ENCODE results near the gene SRCAP. TPM values are rescaled to one million over a fixed set of nuclear protein-coding genes. Genes with fewer than 3 reads are reported as not detected.
A peak's percentile ranks its signal among the peaks of the same experiment; 100 is the strongest.

SRCAP gene
- total RNA-seq, 1 experiment from 2014 or later = 116 TPM

DNA sequence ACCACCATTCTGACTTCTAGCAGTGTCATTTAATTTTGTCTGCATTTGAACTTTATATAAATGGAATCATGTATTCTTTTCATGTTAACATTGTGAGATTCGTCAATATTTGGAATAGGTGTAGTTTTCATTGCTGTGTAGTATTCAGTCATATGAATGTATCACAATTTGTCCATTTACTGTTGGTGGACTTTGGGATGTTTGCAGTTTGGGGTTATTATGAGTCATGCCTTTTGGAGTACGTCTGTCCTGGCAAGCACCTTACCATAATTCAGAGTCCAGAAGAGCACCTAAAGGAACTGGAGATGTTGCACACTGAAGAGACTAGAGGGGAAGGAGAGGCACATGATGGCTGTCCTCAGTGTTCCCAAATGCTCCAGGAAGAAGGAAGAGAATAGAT lies 46.1 kb downstream of the SRCAP start:
- ChIA-PET CTCF (interaction anchor here (0.6 kb wide), 1 partner anchor 91 kb away, joined by 5 read pairs; no protein-coding TSS in a partner anchor), POLR2A (ENCODE audit: unreplicated experiment) (interaction anchor here (0.7 kb wide), 1 partner anchor 40 kb away, joined by 4 read pairs; no protein-coding TSS in a partner anchor)
- H3K79me2 ChIP-seq (ENCODE audit: low read depth) = peaks cover 36% of the 10 kb centered on the region
- BruUV-seq (replicated peaks) = no TSS peak
- no peak for DNase-seq
- H3K36me3 ChIP-seq (ENCODE audit: low read depth) = peaks cover 37% of the 10 kb centered on the region
- no peak overlapping the region for H2AFZ ChIP-seq
- no peak overlapping the region for H3K4me3 ChIP-seq
- H3K9me3 ChIP-seq (ENCODE audit: insufficient read depth, low read depth) = no peaks in the 10 kb centered on the region
- H3K4me2 ChIP-seq = no peak overlapping the region
- H3K27ac ChIP-seq = 0 out of 2 replicates have a peak overlapping the region, but pooled peaks have one; percentile 3
- intact Hi-C loops (cut with micrococcal nuclease; ENCODE audit: unreplicated experiment) = no loop called here
- H3F3A ChIP-seq (ENCODE audit: insufficient read depth, low read depth) = peaks cover 68% of the 10 kb centered on the region
- H3K4me1 ChIP-seq (replicated peaks; ENCODE audit: insufficient read depth) = peaks cover 33% of the 10 kb centered on the region
- H3K27me3 ChIP-seq (ENCODE audit: insufficient read depth, low read depth) = no peaks in the 10 kb centered on the region
- TF ChIP-seq, protein P1, sequence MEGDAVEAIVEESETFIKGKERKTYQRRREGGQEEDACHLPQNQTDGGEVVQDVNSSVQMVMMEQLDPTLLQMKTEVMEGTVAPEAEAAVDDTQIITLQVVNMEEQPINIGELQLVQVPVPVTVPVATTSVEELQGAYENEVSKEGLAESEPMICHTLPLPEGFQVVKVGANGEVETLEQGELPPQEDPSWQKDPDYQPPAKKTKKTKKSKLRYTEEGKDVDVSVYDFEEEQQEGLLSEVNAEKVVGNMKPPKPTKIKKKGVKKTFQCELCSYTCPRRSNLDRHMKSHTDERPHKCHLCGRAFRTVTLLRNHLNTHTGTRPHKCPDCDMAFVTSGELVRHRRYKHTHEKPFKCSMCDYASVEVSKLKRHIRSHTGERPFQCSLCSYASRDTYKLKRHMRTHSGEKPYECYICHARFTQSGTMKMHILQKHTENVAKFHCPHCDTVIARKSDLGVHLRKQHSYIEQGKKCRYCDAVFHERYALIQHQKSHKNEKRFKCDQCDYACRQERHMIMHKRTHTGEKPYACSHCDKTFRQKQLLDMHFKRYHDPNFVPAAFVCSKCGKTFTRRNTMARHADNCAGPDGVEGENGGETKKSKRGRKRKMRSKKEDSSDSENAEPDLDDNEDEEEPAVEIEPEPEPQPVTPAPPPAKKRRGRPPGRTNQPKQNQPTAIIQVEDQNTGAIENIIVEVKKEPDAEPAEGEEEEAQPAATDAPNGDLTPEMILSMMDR (conservative IDR thresholded peaks at IDR 0.05) = no peak
- TF ChIP-seq EZH2 (IDR thresholded peaks at IDR 0.05; ENCODE audit: low read depth) = no peak
- H4K20me1 ChIP-seq (ENCODE audit: insufficient read depth) = 0 out of 2 replicates have a peak, but pooled peaks cover 13% of the 10 kb centered on the region
- no peaks in the 10 kb centered on the region for H3K9me2 ChIP-seq (ENCODE audit: insufficient read depth)

DNA sequence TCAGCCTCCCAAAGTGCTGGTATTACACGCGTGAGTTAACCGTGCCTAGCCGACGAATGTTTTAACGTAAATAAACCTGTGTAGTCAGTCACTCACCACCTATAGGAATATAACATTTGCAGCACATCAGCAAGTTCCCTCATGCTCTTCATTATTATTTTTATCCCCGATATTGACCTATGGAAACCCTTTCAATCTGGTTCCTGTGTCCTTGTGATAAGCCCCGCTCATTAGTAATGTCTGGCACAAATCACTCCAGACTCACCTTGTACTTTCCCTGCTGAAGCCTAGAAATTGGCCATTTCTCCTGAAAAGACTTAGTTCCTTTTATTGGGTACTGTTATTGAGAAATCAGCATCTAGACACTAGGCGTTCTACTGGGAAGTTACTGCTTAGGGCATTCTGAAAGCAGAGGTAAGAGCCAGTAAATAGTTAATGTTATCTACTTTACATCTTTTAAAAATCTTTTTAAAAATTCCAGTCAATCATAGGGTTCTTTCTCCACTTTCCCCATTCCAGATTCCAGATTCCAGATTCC lies 47.7 kb downstream of the SRCAP start:
- TF ChIP-seq EZH2 (IDR thresholded peaks at IDR 0.05; ENCODE audit: low read depth) = no peak
- TF ChIP-seq, protein P1 (conservative IDR thresholded peaks at IDR 0.05) = no peak
- no peaks in the 10 kb centered on the region for H3K9me3 ChIP-seq (ENCODE audit: insufficient read depth, low read depth)
- no TSS peak for BruUV-seq (replicated peaks)
- H3F3A ChIP-seq (ENCODE audit: insufficient read depth, low read depth) = peaks cover 56% of the 10 kb centered on the region
- peaks cover 36% of the 10 kb centered on the region for H3K79me2 ChIP-seq (ENCODE audit: low read depth)
- no peak overlapping the region for H3K4me3 ChIP-seq
- H3K27ac ChIP-seq = peak overlapping the region; percentile 53; the same call in 1 of the 2 replicates
- no peak overlapping the region for H2AFZ ChIP-seq
- 0 out of 2 replicates have a peak, but pooled peaks cover 12% of the 10 kb centered on the region for H4K20me1 ChIP-seq (ENCODE audit: insufficient read depth)
- peaks cover 42% of the 10 kb centered on the region for H3K36me3 ChIP-seq (ENCODE audit: low read depth)
- intact Hi-C loops (cut with micrococcal nuclease; ENCODE audit: unreplicated experiment) = no loop called here
- peaks cover 22% of the 10 kb centered on the region for H3K4me1 ChIP-seq (replicated peaks; ENCODE audit: insufficient read depth)
- H3K9me2 ChIP-seq (ENCODE audit: insufficient read depth) = no peaks in the 10 kb centered on the region
- no peaks in the 10 kb centered on the region for H3K27me3 ChIP-seq (ENCODE audit: insufficient read depth, low read depth)
- CTCF ChIA-PET = no interaction called here
- peak overlapping the region; percentile 75; the same call in 1 of the 2 replicates for H3K4me2 ChIP-seq
- POLR2A ChIA-PET (ENCODE audit: unreplicated experiment) = interaction anchor here (0.6 kb wide), 1 partner anchor 188 kb away, joined by 7 read pairs; the partner anchor contains the start of gene ZNF764
- DNase-seq = no peak

DNA sequence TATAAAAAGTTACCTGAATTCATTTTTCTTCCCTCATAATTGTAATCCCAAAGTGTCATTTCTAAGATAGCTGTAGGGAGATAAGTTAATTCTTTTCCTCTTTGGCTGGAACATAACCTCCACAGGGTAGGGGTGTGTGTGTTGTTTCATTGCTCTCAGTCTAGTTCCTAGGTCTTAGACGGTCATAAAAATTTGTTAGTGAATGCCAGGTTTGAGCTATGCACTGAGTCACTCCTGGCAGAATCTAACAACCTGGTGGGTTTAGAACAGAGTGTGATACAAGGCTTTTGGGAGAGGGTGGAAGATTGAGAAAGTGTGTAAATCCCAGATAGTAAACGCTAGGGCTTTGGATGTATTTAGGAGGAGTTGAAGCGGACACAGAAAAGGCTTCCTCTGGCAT lies 48.4 kb downstream of the SRCAP start:
- peak overlapping the region; percentile 48; the same call in 1 of the 2 replicates for H3K4me3 ChIP-seq
- peak in 1 of 2 experiments; percentile 69 for DNase-seq
- peak overlapping the region; percentile 75 for H3K4me2 ChIP-seq
- H3K9me2 ChIP-seq (ENCODE audit: insufficient read depth) = no peaks in the 10 kb centered on the region
- peak overlapping the region; percentile 53 for H3K27ac ChIP-seq
- BruUV-seq (replicated peaks) = no TSS peak
- H3K79me2 ChIP-seq (ENCODE audit: low read depth) = peaks cover 29% of the 10 kb centered on the region
- intact Hi-C loops (cut with micrococcal nuclease; ENCODE audit: unreplicated experiment) = no loop called here
- ChIA-PET CTCF (no interaction called here), POLR2A (ENCODE audit: unreplicated experiment) (interaction anchor here (0.6 to 0.8 kb wide), 3 partner anchors 153 to 228 kb away, joined by 3 to 7 read pairs (median 4); partner anchors contain the start of gene ZNF764)
- H3K9me3 ChIP-seq (ENCODE audit: insufficient read depth, low read depth) = no peaks in the 10 kb centered on the region
- 0 out of 2 replicates have a peak, but pooled peaks cover 6% of the 10 kb centered on the region for H4K20me1 ChIP-seq (ENCODE audit: insufficient read depth)
- H3K36me3 ChIP-seq (ENCODE audit: low read depth) = peaks cover 38% of the 10 kb centered on the region
- H2AFZ ChIP-seq = no peak overlapping the region
- TF ChIP-seq EZH2 (IDR thresholded peaks at IDR 0.05; ENCODE audit: low read depth) = no peak
- TF ChIP-seq, protein P1 (conservative IDR thresholded peaks at IDR 0.05) = no peak
- H3F3A ChIP-seq (ENCODE audit: insufficient read depth, low read depth) = peaks cover 51% of the 10 kb centered on the region
- H3K4me1 ChIP-seq (replicated peaks; ENCODE audit: insufficient read depth) = peaks cover 16% of the 10 kb centered on the region
- no peaks in the 10 kb centered on the region for H3K27me3 ChIP-seq (ENCODE audit: insufficient read depth, low read depth)

All from PC-9 (cell line).